PFSK-1 (cell line): ENCODE measurements around the gene ZSCAN16.
A peak's percentile ranks its signal among the peaks of the same experiment; 100 is the strongest.

Experiments
- FOXP2 ChIP-seq: optimal IDR thresholded peaks from 2 replicates; pipeline ENCODE3; 2011; ENCODE audit warnings: borderline replicate concordance, control low read depth, inconsistent platforms; ENCODE audit not compliant: insufficient read depth; ENCODE audit errors: extremely low read length, extremely low read depth
- POLR2AphosphoS5 ChIP-seq: IDR thresholded peaks from 2 replicates; pipeline ENCODE4 v1.6.1; 2012; ENCODE audit warnings: low read depth, mild to moderate bottlenecking, control low read depth, low read length, moderate library complexity
- REST ChIP-seq, 2 experiments: IDR thresholded peaks; 2 replicates each; pipeline versions ENCODE4 v1.6.1 to v1.8.0; 2011 to 2012; ENCODE audit warnings: low read depth in 2 of 2, low read length in 2 of 2, control low read depth in 1 of 2, inconsistent platforms in 1 of 2, mild to moderate bottlenecking in 1 of 2, moderate library complexity in 1 of 2; ENCODE audit not compliant: insufficient read depth in 1 of 2
- SIN3A ChIP-seq: IDR thresholded peaks from 2 replicates; pipeline ENCODE4 v1.6.1; 2012; ENCODE audit warnings: mild to moderate bottlenecking, low read length, moderate library complexity, borderline replicate concordance; ENCODE audit not compliant: insufficient read depth
- TAF1 ChIP-seq: IDR thresholded peaks from 2 replicates; pipeline ENCODE4 v1.6.1; 2012; ENCODE audit warnings: low read length, control low read depth, borderline replicate concordance; ENCODE audit not compliant: insufficient read depth

GRCh38 chr6:28136585-28137504 is 12.4 kb downstream of the ZSCAN16 start:
- peak in 1 of 2 experiments; percentile 73; a peak in 1 of 4 replicates for TF ChIP-seq REST (IDR thresholded peaks at IDR 0.05; ENCODE audit: insufficient read depth in 1 of 2, low read depth in 2 of 2, low read length in 2 of 2)
- TF ChIP-seq POLR2AphosphoS5 = peak; percentile 81; the same call in 1 of the 2 replicates
- peak; percentile 89; the same call in 1 of the 2 replicates for TF ChIP-seq TAF1
- peak; percentile 32 for TF ChIP-seq FOXP2
- peak; percentile 65; the same call in 1 of the 2 replicates for TF ChIP-seq SIN3A
